H7 (cell line): ENCODE measurements around the gene DDRGK1. TPM values are rescaled to one million over a fixed set of nuclear protein-coding genes. Genes with fewer than 3 reads are reported as not detected.

Source experiments
- DNase-seq: peaks from one replicate; pipeline ENCODE4 v3.0.0; 2012
- H3K27me3 ChIP-seq: 2 replicates; pipeline ENCODE4 v1.6.0; 2011; ENCODE audit warnings: mild to moderate bottlenecking, low read length; ENCODE audit not compliant: control insufficient read depth, insufficient read depth
- H3K36me3 ChIP-seq: replicated peaks from 2 replicates; pipeline ENCODE4 v1.5.1; 2011; ENCODE audit warnings: low read length; ENCODE audit not compliant: control insufficient read depth, insufficient read depth
- H3K4me3 ChIP-seq: 2 replicates; pipeline ENCODE4 v1.5.1; 2011; ENCODE audit warnings: low read depth, mild to moderate bottlenecking, control low read depth, low read length, moderate library complexity; ENCODE audit not compliant: insufficient read depth
- total RNA-seq: library from RNA; depleted of rRNA; stranded (reverse); fragments of >200 nt; shearing (Covaris generic); gene quantifications from 2 replicates; pipeline ENCODE4 v1.2.3, GENCODE V29; 2014

Gene DDRGK1
- total RNA-seq, 1 experiment from 2014 or later, result 38.5 TPM

DNA sequence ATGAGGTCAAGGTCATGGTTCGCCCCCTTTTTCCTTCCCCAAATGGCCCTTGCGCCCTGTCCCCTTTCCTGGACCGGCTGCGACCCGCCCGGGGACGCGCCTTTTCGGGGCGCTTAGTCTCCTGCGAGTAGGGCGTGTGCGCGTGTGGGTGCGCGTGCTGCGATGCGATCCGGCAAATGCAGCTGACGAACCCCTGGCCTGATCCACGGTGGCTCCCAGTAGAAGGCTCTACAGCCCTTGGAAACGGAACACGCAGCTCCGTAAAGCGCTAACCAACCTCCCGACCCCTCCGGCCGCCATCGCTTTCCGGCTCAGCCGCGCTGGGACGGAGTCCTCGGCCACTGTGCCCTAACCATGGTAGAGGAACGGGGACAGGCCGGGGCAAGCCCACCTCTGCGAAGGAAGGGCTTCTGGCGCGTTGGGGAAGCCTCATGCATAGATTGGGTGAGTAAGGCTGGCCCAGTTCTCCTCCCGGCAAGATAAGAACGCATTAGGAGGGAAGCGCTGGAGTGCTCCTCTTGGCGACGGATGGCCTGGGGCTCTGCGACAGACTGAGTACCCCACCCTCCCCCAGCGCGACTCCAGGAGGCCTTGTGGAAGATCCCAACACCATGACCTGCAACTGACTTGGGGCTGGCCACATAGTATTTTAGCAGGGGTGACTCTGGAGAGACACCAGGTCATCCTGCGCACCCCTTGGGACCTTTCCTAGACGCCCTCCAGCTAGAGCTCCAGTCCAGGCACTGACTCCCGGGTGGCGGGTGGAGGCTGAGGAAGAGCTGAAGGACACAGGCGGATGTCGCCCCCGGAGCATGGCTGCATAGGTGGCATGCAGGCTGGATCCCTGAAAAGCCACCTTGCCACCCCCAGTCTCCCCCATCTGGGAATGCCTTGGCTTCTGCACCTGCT, 35.6 kb upstream of the DDRGK1 start:
- Histone ChIP-seq H3K36me3 (no peaks in the 10 kb centered on the region), H3K4me3 (peak overlapping the region; percentile 76), H3K27me3 (peaks cover 49% of the 10 kb centered on the region)
- DNase-seq, result peak; percentile 84

GRCh38 chr20:3239026-3239866, 34.8 kb upstream of the DDRGK1 start, which contains the start of gene SLC4A11:
SLC4A11 (minus strand) TSS chr20:3239190; CDS start chr20:3239137, 53 bp downstream.
- no peaks in the 10 kb centered on the region; the same call in 1 of the 2 replicates for H3K36me3 ChIP-seq
- peak; percentile 96 for DNase-seq
- peaks cover 51% of the 10 kb centered on the region for H3K27me3 ChIP-seq
- peak within 1 kb of the TSS; percentile 76 for H3K4me3 ChIP-seq

DNA sequence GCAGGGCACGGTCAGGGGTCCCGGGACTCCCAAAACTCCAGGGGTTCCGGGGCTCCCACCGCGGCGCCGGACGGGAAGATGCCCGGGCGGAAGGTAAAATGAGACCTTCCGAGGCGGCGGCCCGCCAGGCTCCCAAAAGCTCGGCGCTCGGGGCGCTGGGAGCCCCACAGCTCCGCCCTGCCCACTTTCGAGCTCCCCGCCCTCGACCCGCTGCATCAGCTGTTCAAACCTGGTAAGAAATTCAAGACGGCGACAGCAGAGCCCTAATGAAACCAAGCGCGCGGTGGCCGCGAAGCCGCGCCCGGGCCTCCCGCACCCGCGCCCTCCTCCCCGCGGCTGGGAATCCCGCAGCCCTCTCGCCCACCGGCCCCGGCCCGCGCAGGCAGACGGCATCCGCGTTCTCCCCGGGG, 34.1 kb upstream of the DDRGK1 start:
- Histone ChIP-seq H3K36me3 (no peaks in the 10 kb centered on the region; the same call in 1 of the 2 replicates), H3K4me3 (peak overlapping the region; percentile 76), H3K27me3 (peaks cover 51% of the 10 kb centered on the region)
- DNase-seq, result peak; percentile 91

GRCh38 chr20:3237958-3238615, 33.6 kb upstream of the DDRGK1 start:
- H3K27me3 ChIP-seq, result peaks cover 51% of the 10 kb centered on the region
- no peaks in the 10 kb centered on the region; the same call in 1 of the 2 replicates for H3K36me3 ChIP-seq
- H3K4me3 ChIP-seq, result peak overlapping the region; percentile 76
- DNase-seq, result peak; percentile 87

- DNase-seq, result peak; percentile 51
- Histone ChIP-seq H3K4me3 (peak overlapping the region; percentile 76; the same call in 1 of the 2 replicates), H3K27me3 (peaks cover 51% of the 10 kb centered on the region), H3K36me3 (peaks cover 2% of the 10 kb centered on the region)
Measured at GRCh38 chr20:3237011-3237957, 32.8 kb upstream of the DDRGK1 start.

DNA sequence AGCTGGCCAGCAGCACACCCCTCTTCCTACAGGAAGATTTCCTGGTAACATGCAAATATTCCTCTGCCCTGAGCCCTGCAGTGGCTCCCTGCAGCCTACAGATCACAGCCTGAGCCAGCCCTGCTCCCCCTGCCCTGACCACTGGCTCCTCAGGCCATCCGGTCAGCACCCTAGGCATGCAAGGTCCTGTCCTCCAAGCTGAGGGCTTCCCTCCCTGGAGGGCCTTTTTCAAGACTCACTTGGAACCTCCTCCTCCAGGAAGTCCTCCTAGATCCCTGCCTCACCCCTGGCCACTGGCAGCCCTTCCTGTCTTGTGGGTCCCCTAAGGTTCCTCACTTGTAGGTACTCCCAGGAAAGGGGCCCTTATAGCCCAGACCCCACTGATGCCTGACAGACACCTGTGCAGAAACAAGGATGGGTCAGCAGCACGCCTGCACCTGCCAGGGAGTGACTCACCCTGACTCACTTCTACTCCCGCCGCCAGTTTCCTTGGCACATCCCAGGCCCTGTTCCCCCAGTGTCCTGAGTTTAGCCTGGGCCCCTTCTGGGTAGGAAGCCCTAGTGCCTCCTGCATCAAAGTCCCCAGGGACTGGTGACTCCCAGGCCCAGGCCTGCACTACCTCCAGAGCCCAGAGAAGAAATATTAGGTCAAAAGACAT, 31.3 kb upstream of the DDRGK1 start:
- peaks cover 43% of the 10 kb centered on the region for H3K27me3 ChIP-seq
- no peak for DNase-seq
- H3K4me3 ChIP-seq, result no peak overlapping the region
- H3K36me3 ChIP-seq, result peaks cover 4% of the 10 kb centered on the region

- DNase-seq, result no peak
- peaks cover 27% of the 10 kb centered on the region for H3K27me3 ChIP-seq
- H3K36me3 ChIP-seq, result peaks cover 4% of the 10 kb centered on the region
- H3K4me3 ChIP-seq, result no peak overlapping the region
Measured at GRCh38 chr20:3233991-3234498, 29.6 kb upstream of the DDRGK1 start.

GRCh38 chr20:3233131-3233990, 28.9 kb upstream of the DDRGK1 start:
- Histone ChIP-seq H3K27me3 (peaks cover 22% of the 10 kb centered on the region), H3K36me3 (peaks cover 4% of the 10 kb centered on the region), H3K4me3 (no peak overlapping the region)
- DNase-seq, result no peak

- Histone ChIP-seq H3K36me3 (peaks cover 6% of the 10 kb centered on the region), H3K4me3 (no peak overlapping the region), H3K27me3 (peaks cover 9% of the 10 kb centered on the region)
- DNase-seq, result no peak
Measured at GRCh38 chr20:3231889-3232588, 27.6 kb upstream of the DDRGK1 start.

DNA sequence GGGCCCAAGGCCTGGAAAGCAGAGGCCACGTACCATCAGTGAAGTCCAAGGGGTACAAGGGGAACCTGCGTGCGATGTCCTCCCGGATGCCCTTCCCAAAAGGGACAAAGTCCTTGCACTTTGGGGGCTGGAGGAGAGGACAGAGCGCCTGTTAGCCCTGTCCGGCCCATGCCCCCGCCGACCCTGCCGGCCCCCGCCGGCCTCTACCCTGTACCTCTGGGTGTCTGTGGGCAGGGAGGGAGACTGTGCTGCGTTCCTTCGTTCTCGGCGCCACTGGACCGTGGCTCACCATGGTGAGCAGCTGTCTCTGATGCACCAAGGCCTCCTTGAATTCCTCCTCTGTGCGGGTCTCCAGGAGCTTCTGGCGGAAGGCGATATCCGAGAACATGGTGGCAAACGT, 26.6 kb upstream of the DDRGK1 start:
- peaks cover 3% of the 10 kb centered on the region; the same call in 1 of the 2 replicates for H3K27me3 ChIP-seq
- no peak for DNase-seq
- peaks cover 9% of the 10 kb centered on the region for H3K36me3 ChIP-seq
- no peak overlapping the region for H3K4me3 ChIP-seq

DNA sequence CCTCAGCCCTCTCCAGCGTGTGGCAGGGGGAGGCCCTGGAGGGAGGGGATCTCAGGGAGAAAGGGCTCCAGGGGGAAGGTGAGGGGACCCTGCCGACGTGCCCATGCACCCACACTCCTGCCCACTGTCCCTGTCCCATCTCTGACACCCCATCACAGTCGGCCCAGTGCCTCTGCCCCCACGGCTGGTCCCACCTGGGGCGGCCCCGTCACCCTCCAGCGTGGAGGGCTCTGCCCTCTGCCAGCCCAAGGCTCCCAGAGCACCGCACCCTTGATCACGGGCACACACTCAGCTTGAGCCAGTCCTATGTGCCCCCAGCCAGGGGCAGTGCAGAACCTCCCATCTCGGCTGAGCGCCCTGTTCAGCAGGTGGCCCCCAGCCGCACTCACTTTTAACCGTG, 25.3 kb upstream of the DDRGK1 start:
- no peak for DNase-seq
- peaks cover 9% of the 10 kb centered on the region for H3K36me3 ChIP-seq
- no peak overlapping the region for H3K4me3 ChIP-seq
- H3K27me3 ChIP-seq, result no peaks in the 10 kb centered on the region

GRCh38 chr20:3229158-3229557, 24.7 kb upstream of the DDRGK1 start:
- H3K4me3 ChIP-seq, result no peak overlapping the region
- H3K36me3 ChIP-seq, result peaks cover 9% of the 10 kb centered on the region
- DNase-seq, result no peak
- no peaks in the 10 kb centered on the region for H3K27me3 ChIP-seq
